GM21515 (cell line): ENCODE results near the gene EPHX1.
"Not testable (repeated sequence)": the region's sequence is repeated elsewhere in the genome, so short reads cannot be mapped to it uniquely, and the experiment has no call there.

Experiments used
- ATAC-seq: cut with Tn5 transposase; IDR thresholded peaks from one replicate; pipeline ENCODE4 v1.9.1; 2021; ENCODE audit not compliant: unreplicated experiment

The EPHX1 gene

GRCh38 chr1:225777058-225777582, 32.8 kb upstream of the EPHX1 start:
- peak; percentile 8 for ATAC-seq

- ATAC-seq, result peak; percentile 100
Measured at GRCh38 chr1:225777583-225778336, 32.2 kb upstream of the EPHX1 start, which contains the start of gene SRP9. TSS of gene SRP9 (plus strand) at chr1:225777826. CDS start at chr1:225777941, 115 bp downstream.

GRCh38 chr1:225778337-225778669, 31.6 kb upstream of the EPHX1 start:
- no peak for ATAC-seq

GRCh38 chr1:225779165-225779564, 30.8 kb upstream of the EPHX1 start:
- ATAC-seq, result not testable (repeated sequence)

- ATAC-seq, result no peak
Measured at GRCh38 chr1:225780134-225780533, 29.8 kb upstream of the EPHX1 start.

- ATAC-seq, result no peak
Measured at GRCh38 chr1:225780630-225781029, 29.3 kb upstream of the EPHX1 start.

- not testable (repeated sequence) for ATAC-seq
Measured at GRCh38 chr1:225789142-225789541, 20.8 kb upstream of the EPHX1 start.

GRCh38 chr1:225794954-225795353, 15.0 kb upstream of the EPHX1 start:
- no peak for ATAC-seq

- ATAC-seq, result not testable (repeated sequence)
Measured at GRCh38 chr1:225796097-225796496, 13.8 kb upstream of the EPHX1 start.

- not testable (repeated sequence) for ATAC-seq
Measured at GRCh38 chr1:225801146-225801545, 8.8 kb upstream of the EPHX1 start.

GRCh38 chr1:225806249-225806648, 3.7 kb upstream of the EPHX1 start:
- no peak for ATAC-seq

- ATAC-seq, result not testable (repeated sequence)
Measured at GRCh38 chr1:225806736-225807135, 3.2 kb upstream of the EPHX1 start.

- ATAC-seq, result no peak
Measured at GRCh38 chr1:225808136-225808535, 1.8 kb upstream of the EPHX1 start.

GRCh38 chr1:225810579-225811538, 935 bp downstream of the EPHX1 start:
- ATAC-seq, result not testable (repeated sequence)

- ATAC-seq, result no peak
Measured at GRCh38 chr1:225811622-225812487, 1.9 kb downstream of the EPHX1 start.

GRCh38 chr1:225812488-225813213, 2.7 kb downstream of the EPHX1 start:
- no peak for ATAC-seq

GRCh38 chr1:225813214-225813964, 3.5 kb downstream of the EPHX1 start:
- no peak for ATAC-seq

GRCh38 chr1:225814381-225814780, 4.5 kb downstream of the EPHX1 start:
- no peak for ATAC-seq

- not testable (repeated sequence) for ATAC-seq
Measured at GRCh38 chr1:225815090-225815489, 5.2 kb downstream of the EPHX1 start.
